AG20443 (cell line): Measurements from ENCODE around the gene HSFX3.
"Not testable (repeated sequence)": the region's sequence is repeated elsewhere in the genome, so short reads cannot be mapped to it uniquely, and the experiment has no call there.

ENCODE experiments used
- DNase-seq: peaks from one replicate; pipeline ENCODE4 v3.0.0; 2012; ENCODE audit warnings: low spot score, mixed read lengths

The HSFX3 gene, protein sequence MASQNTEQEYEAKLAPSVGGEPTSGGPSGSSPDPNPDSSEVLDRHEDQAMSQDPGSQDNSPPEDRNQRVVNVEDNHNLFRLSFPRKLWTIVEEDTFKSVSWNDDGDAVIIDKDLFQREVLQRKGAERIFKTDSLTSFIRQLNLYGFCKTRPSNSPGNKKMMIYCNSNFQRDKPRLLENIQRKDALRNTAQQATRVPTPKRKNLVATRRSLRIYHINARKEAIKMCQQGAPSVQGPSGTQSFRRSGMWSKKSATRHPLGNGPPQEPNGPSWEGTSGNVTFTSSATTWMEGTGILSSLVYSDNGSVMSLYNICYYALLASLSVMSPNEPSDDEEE

GRCh38 chrX:149549701-149550100 is at the start of gene HSFX3:
HSFX3 (minus strand) TSS chrX:149549924; CDS start chrX:149549852, 72 bp downstream.
- not testable (repeated sequence) for DNase-seq

- DNase-seq: not testable (repeated sequence)
Observed at GRCh38 chrX:149598603-149599002, 48.9 kb upstream of the HSFX3 start.

DNA sequence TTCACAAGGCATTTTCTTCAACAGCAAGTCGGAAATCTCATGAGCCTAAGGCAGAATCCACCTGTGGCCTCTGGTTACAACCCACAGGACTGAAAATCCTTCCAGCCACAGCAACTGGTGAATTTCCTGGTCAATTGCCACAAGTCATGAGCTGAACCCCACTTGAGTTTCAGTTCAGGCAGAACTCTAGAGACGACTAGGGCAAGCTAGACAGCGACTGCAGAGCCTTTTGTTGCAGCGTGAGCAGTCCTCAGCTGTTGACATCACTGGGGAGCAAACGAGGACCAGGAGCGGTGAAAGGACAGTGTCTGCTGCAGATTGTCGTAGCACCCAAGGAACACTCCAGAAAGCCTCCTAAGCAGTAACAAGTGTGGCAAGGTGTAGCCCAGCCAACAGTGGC is 46.2 kb upstream of the HSFX3 start:
- DNase-seq: not testable (repeated sequence)

GRCh38 chrX:149595214-149595613 is 45.5 kb upstream of the HSFX3 start, which contains the start of gene HSFX2:
HSFX2 (minus strand) TSS chrX:149595314; CDS start chrX:149594700, 614 bp downstream.
- not testable (repeated sequence) for DNase-seq

DNA sequence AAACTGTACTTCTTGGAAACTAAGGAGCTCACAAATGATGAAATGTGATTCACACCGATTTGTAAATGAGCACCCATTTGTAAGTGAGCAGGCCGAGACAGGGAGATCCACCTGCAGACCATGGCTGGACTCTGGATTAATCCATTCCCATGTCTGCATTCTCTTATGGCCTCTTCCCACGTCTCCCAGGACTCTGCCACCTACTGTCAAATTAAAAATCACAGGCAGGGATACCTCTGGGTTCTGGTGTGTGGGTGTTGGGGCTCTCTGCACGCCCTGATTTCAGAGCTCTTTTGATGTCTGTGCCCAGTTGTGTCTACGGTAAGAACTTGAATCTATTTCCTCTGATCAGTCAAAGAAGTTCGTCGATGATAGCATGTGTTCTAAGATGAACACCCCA is 41.3 kb upstream of the HSFX3 start:
- not testable (repeated sequence) for DNase-seq

DNA sequence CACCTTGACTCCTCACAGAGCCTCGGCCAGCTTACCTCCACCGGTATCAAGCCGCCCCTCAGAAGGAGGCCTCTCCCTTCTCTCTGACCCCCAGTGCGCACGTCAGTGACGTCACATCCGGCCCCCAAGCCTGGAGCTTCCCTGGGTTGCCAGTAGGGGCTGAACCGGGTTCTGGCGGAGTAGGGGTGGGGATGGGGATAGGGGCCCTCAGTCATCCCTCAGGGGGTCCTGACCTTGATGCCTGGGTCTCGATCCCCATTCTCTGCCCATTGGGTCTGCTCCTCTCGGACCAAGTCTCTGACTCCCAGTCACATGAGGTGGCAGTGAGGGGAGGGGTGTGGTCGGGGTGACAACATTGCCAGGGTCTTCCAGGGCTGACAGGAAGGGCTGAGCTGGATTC is 37.6 kb upstream of the HSFX3 start, which contains the start of gene MAGEA9B:
Gene MAGEA9B, minus strand, starts transcription at position 101 of the 400 bp plus-strand sequence. CDS start 4,280 bp downstream, outside the sequence.
- DNase-seq: not testable (repeated sequence)

DNA sequence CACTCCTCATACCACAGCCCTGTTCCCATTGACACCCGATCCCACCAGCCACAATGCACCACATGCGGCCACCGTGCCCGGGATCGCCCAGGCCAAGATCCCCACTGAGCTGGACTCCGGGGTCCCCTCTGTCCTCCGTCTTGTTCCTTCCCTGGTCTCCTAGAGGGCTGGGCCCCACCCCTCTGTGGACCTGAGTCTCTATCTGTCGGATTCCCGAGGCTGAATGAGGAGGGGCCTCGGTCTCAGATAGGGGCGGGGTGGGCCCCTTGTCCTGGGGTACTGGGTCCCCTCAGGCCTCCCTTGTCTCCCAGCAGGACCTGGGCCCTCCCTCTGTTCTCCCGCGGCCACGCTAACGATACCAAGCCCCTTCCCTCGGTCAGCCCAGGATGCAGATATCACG is 35.9 kb upstream of the HSFX3 start:
- DNase-seq: not testable (repeated sequence)

- not testable (repeated sequence) for DNase-seq
Observed at GRCh38 chrX:149573456-149573855, 23.7 kb upstream of the HSFX3 start.

GRCh38 chrX:149572743-149573142 is 23.0 kb upstream of the HSFX3 start:
- no peak for DNase-seq

DNA sequence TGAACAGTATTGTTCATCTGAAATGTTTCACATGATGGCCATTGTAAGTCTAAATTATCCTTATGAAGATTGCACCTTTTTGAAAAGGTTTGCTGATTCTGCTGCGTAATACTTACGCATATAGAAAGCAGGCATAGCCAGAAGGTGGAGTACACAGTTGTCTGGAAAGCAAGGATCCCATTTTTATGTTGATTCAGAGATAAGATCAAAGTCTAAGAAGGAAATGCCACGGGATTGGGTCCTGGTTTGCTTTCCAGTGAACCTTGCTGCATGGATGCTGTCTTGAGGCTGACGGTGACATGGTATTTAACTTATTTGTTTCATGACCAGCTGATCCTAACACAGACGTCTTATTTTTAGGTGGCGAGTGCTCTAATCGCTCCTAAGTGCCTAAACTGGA is 22.0 kb upstream of the HSFX3 start:
- DNase-seq: no peak

DNA sequence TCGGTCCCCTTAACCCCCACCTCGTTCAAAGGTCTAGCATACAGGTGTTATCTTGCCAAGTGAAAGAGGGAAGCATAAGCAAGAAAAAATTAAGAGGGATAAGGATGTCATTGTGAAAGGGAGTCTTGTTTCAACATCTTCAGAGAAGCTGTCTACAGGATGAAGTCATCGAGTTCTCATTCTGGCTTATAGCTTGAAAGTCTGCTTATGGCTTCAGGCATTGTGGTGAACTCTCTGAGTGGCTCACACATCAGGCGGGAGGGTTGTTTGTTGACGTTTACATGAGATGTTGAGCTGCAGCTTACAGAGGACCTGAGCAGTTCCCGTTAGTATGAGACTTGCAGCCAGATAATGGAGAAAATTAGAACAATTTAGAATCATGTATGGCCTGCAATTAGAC is 20.9 kb upstream of the HSFX3 start:
- peak; percentile 40 for DNase-seq

GRCh38 chrX:149569770-149570169 is 20.0 kb upstream of the HSFX3 start:
- DNase-seq: no peak

GRCh38 chrX:149568701-149569296 is 19.1 kb upstream of the HSFX3 start:
- DNase-seq: no peak

GRCh38 chrX:149567621-149568417 is 18.1 kb upstream of the HSFX3 start:
- no peak for DNase-seq

DNA sequence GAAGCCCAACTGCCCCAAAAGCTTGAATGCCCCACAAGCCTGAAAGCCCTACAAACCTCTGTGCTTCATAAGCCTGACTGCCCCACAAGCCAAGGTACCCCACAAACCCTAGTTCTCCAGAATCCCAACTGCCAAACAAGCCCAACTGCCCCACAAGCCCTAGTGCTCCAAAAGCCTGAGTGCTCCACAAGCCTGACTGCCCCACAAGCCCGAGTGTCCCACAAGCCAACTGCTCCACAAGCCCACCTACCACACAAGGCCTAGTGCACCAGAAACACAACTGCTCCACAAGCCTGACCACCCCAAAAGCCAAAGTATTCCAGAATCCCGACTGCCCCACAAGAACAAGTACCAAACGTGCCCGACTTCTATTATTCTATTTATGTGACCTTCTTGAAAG is 13.6 kb upstream of the HSFX3 start:
- DNase-seq: no peak

GRCh38 chrX:149555251-149555650 is 5.5 kb upstream of the HSFX3 start:
- DNase-seq: not testable (repeated sequence)

- not testable (repeated sequence) for DNase-seq
Observed at GRCh38 chrX:149551939-149552248, 2.2 kb upstream of the HSFX3 start.

DNA sequence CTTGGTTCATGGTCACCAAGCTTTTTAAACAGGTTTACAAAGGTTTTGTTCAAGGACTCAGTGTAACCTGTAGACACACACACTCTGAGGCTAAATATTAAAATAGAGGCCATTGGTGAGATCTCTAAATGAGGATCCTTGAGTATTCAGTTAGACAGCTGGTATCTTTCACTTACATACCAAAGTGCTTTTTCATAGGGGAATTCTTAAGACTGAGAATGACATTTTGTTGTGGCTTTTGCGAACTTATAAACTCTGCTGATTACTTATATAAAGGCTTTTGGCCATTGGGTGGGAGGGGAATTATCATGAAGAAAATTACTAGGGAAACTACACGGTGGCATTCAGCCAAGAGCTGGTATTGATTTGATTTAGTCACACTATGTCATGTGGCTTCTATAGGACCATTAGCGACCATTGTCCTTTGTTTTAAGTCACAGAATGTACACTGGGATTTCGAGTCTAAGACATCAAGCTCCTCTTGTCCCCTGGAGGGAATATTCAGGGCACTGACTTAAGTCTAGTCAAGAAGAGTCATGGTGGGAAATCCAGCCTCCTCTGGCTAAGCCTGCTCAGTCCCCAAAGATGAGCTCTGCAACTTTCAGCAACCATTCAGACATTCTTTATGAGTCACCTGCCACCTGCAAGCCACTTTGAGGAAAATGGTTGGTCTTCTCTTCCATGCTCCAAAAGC is 1.7 kb upstream of the HSFX3 start:
- DNase-seq: not testable (repeated sequence)

DNA sequence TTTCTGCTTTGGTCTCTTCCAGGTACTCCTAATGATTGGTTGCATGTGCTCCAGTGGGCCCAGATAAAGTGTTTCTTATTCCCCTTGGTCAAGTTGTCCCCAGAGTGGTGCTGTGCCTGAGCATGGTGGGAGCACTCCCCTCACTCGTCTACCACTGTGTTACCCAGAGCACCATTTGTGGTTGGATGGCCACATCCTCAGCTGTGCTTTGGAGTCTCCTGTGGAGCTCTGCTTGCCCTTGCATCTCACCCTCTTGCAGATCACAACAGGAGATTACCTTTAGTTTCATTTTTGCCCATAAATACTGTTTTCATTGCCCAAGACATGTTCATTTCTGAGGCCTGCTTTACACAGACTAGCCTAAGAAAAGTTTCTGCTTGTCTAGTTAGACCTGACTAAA is 730 bp upstream of the HSFX3 start:
- DNase-seq: not testable (repeated sequence)

- not testable (repeated sequence) for DNase-seq
Observed at GRCh38 chrX:149547782-149548181, 1.9 kb downstream of the HSFX3 start.

DNA sequence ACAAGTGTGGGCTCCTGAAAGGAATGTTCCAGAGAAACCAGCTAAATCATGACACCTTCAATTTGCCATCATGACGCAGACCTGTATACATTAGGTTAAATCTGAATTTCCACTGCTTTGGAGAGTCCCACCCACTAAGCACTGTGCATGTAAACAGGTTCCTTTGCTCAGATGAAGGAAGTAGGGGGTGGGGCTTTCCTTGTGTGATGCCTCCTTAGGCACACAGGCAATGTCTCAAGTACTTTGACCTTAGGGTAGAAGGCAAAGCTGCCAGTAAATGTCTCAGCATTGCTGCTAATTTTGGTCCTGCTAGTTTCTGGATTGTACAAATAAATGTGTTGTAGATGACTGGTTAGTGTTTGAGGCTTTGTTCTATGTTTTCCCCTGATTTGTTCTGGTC is 2.8 kb downstream of the HSFX3 start:
- DNase-seq: not testable (repeated sequence)
